HG03442 (cell line): ENCODE measurements around the gene PPL.
"Not testable (repeated sequence)": the region's sequence is repeated elsewhere in the genome, so short reads cannot be mapped to it uniquely, and the experiment has no call there.

ENCODE experiments used
- ATAC-seq: cut with Tn5 transposase; IDR thresholded peaks from one replicate; pipeline ENCODE4 v1.9.1; 2021; ENCODE audit warnings: mild to moderate bottlenecking, moderate library complexity; ENCODE audit not compliant: unreplicated experiment

Gene PPL, protein sequence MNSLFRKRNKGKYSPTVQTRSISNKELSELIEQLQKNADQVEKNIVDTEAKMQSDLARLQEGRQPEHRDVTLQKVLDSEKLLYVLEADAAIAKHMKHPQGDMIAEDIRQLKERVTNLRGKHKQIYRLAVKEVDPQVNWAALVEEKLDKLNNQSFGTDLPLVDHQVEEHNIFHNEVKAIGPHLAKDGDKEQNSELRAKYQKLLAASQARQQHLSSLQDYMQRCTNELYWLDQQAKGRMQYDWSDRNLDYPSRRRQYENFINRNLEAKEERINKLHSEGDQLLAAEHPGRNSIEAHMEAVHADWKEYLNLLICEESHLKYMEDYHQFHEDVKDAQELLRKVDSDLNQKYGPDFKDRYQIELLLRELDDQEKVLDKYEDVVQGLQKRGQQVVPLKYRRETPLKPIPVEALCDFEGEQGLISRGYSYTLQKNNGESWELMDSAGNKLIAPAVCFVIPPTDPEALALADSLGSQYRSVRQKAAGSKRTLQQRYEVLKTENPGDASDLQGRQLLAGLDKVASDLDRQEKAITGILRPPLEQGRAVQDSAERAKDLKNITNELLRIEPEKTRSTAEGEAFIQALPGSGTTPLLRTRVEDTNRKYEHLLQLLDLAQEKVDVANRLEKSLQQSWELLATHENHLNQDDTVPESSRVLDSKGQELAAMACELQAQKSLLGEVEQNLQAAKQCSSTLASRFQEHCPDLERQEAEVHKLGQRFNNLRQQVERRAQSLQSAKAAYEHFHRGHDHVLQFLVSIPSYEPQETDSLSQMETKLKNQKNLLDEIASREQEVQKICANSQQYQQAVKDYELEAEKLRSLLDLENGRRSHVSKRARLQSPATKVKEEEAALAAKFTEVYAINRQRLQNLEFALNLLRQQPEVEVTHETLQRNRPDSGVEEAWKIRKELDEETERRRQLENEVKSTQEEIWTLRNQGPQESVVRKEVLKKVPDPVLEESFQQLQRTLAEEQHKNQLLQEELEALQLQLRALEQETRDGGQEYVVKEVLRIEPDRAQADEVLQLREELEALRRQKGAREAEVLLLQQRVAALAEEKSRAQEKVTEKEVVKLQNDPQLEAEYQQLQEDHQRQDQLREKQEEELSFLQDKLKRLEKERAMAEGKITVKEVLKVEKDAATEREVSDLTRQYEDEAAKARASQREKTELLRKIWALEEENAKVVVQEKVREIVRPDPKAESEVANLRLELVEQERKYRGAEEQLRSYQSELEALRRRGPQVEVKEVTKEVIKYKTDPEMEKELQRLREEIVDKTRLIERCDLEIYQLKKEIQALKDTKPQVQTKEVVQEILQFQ (N-terminal part only)

DNA sequence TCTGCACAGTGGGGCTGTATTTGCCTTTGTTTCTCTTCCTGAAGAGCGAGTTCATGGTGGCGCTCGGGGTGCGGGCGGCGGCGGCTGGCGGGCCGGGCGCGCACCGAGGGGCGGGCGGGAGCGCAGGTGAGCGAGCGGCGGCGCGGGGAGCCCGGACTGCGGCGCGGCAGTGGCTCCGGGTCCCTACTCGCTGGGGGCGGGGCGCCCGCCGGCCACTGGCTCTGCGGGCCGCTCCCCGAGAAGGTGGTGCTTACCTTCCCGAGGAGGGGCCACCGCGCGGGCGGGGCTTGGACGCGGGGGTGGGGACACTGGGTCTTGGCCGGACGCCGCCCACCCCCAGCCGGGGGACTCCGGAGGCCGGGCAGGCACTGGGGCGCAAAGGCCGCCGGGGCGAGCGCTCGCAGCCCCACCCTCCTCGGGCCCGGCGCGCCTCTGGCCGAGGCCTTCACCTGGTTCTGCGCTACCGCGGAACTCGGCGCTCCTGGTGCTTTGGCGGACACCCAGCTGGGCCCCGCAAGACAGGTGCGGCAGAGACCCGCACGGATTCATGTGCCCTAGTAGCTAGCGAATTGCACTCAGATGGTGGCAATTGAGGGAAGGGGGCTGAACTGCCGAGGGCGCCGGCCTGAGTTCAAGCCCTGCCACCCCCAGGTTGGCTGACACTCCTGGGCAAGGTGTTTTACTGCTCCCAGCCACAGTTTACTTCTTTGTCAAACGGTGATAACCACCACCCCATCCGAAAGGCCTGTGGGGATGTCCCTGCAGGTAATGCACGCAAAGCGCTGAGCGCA is at the start of gene PPL:
Gene PPL (minus strand): TSS at position 158 of the 791 bp plus-strand sequence. CDS start 103 bp downstream, at position 55.
- ATAC-seq: no peak

DNA sequence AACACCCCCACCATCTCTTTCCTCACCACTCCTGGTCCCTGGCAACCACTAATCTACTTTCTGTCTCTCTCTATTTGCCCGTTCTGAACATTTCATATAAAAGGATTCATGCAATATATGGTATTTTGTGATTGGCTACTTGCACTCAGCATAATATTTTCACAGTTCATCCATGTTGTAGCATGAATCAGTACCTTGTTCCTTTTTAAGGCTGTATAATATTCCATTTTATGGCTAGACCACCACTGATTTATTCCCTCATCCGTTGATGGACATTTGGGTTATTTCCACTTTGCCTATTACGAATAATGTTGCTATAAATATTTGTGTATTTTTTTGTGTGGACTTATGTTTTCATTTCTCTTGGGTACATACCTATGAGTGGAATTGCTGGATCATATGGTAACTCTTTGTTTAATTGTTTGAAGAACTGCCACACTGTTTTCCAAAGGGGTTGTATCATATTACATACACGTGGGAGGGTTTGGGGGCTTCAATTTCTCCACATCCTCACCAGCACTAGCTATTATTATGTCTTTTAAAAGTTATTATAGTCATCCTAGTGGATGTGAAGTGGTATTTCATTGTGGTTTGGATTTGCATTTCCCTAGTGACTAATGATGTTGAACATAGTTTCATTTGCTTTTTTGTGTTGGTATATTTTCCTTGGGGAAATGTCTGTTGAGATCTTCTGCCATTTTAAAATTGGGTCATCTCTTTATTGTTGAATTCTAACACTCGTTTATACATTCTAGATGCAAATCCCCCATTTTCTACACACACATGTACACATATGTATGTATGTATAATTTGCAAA is 47.4 kb upstream of the PPL start:
- ATAC-seq: no peak

DNA sequence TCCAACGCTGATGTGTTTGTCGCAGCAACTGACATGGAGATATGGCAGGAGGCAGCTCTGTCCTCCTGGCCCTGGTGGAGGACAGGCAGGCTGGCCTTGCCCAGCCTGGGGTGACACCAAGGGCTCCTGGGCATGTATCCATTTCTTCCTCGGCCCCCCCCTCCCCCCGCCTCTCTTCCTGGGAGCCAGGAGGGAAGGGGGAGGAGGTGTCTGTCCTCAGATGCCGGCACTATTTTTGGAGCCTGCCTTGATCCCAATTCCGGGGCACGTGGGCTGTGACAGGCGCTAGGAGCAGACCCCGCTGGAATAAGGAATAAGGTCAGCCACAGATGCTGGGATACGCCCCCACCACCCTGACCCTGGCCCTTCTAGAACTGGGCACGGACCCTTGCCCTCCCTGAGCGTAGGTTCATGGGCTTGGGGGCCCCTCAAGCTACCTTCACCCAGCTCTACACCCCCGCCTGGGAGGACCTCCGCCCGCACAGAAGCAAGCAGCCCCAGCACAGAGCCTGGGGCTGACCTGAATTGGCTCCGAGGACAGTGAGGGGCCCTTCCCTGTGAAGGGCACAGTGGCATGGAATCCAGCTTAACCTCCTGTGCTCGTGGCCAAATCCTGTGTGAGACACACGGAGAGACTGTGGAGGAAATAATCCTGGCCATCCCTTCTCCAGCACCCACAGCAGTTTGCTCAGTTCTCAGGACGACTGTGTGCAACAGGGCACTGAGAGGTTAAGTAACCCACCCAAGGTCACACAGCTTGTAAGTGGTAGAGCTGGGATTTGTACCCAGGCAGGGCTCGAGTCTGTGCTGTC is 45.3 kb upstream of the PPL start:
- ATAC-seq: no peak

DNA sequence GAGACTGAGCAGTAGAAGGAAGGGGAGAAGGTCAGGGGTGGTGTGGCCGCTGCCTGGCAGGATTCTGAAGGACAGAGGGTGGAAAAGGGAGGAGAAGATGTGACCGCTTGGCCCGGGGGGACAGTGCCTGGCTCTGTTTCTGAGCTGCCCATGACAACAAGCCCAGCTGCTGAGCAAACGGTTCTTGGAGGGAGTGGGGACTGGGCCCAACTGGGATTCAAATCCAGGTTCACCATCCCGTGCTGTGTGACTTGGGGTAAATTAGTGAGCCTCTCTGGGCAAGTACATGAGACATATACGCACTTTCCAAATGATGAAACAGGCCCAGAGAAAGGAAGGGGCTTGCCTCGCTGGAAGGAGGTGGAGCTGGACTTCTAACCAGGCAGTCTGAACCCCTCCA is 44.5 kb upstream of the PPL start:
- no peak for ATAC-seq

DNA sequence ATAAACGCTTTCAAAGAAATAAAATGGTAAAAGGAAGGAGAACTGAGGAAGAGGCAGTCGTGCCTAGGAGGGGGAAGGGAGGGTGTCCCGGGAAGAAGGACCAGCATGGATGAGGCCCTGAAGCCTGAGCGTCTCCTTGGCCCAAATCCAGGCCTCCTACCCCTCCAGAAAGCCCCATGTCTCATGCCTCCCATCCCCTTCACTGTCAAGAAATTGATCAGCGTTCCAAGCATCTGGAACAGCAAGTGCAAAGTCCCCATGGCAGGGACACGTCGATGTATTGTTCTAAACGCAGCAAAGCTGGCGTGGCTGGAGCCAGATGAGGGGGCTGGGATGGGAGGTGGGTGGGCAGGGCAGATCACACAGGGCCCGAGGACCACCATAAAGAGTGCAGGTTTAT is 43.7 kb upstream of the PPL start:
- ATAC-seq: no peak

DNA sequence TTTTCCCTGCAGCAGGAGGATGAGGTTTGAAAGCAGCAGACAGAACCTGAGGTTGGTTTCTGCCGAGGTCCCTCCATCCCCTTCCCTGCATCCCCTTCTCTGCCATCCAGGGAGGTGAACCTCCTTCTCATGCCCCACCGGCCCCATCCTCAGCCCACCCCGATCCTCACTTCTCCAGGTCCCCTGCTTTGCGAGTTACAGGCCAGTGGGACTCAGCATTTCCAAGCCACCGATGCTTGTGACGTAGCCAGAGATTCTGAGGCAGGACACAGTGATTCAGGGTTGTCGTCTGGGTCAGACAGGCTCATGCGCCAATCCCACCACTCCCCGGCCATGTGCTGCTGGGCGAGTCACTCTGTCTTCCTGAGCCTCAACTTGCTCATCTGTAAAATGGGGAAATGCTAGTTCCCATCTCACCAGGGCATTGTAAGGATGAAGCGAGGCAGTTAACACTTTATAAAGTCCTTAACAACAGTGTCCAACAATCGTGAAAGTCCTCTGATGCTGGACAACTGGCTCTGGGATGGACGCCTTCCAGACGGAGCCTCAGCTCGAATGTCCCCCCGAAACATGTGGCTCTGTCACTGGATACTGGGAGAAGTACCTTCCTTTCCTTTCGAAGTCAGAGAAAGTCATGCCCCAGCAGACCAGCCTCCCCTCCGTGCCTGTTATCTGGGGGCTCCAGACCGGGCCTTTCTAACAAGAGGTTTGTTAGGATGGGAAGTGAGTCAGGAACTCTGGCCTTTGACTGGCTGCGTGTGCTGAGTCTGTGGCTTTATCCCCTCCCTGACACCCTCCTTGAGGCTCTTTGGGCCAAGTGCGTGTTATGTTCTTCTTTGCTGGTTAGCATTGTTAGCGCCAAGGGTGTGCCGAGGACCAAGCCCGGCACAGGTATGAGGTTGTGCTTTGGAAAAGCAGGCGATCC is 43.0 kb upstream of the PPL start:
- no peak for ATAC-seq

DNA sequence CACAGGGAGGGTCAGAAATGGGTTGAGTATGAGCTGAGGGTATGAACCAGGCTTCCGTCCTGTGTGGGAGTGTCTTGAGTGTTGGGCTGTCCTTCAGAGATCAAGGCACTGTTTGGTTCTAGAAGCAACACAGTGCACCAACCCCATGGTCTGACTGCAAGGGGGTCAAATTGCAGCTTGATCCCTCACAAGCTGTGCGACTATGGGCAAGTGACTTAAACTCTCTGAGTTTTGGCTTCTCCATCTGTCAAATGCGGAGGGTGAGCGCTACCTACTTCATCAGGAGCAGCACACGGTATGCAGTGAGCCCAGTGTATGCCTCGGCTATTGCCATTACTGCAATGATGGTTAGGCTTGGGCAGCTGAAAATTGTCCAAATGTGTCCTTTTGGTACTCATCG is 42.2 kb upstream of the PPL start:
- ATAC-seq: no peak

DNA sequence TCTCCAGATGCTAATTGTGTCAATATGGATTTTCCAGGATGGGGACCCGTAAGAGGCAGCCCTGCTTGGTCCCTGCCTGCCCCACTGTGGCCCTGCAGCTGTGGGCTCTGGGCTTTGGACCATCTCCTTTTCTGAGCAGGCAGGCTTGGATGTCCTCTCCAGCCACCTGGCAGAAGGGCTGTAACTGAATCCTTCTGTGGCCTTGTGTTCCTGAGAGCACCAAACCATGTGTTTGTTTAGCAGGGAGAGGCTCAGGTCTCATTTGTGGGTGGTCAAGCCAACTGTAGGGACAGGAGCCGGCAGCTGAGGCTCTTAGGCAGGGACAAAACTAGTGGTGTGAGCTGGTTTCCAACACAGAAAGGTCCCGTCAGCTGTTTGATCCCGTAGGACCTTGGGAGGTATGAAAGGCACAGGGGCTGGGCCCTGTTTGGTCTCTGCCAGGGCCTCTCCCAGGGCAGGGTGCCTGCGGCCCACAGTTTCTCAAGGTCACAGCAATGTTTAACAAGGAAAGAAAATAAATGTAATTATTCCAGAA is 39.7 kb upstream of the PPL start:
- ATAC-seq: no peak

DNA sequence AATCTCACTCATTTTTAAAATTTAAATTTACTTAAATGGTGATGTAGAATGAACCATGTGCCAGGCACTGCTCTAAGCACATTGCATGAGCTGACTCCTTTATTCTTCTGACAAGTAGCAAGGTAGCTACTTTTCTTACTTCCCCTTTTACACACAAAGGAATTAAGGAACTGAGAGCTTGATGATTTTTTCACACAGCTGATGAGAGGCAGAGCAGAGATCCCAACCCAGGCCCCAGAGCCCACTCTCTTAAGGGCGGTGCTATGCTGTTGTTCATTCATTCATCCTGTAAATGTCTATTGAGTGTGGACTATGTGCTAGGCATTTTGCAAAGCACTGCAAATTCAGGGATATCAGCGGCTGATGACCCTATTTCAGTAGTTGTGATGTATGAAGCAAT is 39.1 kb upstream of the PPL start:
- ATAC-seq: peak; percentile 99

DNA sequence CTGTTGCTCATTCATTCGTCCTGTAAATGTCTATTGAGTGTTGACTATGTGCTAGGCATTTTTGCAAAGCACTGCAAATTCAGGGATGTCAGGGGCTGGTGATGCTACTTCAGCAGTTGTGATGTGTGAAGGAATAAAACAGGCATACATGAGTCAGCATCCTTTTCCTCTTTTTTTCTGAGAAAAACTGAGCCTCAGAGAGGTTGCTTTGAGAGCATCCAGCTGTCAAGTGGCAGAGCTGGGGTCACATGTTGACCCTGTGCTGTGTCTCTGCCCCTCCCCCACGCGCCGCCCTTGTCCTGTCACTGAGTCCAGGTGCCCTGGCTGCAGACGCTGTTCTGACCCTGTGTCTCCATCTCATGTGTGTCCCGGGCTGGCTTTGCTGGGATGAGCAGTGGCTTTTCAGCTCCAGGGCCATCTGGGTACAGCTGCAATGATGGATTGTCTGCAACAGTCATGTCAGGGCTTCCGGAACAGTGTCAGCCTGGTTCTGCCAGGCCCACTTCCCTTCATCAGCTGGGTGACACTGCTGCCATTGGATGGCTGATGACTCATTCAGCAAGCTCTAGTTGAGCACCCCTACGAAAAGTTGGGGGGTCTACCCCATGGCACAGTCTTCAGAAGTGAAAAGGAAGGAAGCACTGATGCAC is 36.1 kb upstream of the PPL start:
- no peak for ATAC-seq

DNA sequence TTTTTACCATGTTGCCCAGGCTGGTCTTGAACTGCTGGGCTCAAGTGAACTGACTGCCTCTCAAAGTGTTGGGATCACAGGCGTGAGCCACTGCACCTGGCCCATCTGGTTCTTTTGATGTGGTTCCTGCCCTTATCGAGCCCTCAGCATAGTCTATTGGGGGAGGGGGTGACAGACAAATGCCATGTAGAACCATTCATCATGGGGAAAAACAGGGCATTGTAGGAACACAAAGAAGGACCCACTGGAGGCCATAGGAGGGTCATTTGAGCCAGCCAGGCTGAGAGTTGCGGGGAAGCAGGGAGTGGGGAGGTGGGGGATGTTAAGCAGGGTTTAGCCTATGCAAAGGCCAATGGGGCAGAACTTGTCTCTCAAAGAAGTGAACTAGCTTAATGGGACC is 33.1 kb upstream of the PPL start:
- no peak for ATAC-seq

DNA sequence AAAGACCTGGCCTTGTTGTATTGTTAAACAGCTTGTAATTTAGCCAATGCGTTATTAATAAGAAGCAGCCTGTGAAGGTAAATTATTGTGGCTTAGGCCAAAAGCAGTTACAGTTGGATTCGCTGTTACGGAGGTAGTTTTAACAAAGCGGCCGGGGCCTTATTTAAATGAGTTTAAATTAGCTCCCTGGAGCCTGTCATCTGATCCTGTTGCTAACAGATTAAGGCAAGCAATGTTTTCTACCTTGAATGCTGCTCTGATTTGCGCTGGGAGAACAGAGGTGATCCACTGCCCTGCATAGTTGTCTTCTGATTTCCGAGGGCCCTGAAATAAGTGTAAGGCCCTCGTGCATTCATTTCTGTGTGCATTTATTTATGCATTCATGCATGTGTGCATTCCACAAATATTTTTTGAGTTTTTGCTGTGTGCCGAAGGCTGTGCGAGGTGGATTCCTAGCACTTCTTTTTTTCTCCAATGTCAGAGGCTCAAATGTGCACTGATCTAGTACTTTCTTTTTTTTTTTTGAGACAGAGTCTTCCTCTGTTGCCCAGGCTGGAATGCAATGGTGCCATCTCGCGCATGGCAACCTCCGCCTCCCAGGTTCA is 32.0 kb upstream of the PPL start:
- no peak for ATAC-seq

DNA sequence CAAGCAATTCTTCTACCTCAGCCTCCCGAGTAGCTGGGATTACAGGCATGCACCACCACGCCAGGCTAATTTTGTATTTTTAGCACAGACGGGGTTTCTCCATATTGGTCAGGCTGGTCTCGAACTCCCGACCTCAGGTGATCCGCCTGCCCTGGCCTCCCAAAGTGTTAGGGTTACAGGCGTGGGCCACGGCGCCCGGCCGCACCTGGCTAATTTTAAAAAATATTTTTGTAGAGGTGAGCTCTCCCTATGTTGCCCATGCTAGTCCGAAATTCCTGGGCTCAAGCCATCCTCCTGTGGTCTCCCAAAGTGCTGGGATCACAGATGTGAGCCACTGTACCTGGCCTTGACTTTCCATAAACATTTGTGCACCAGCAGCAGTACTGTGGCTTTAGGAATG is 31.3 kb upstream of the PPL start:
- not testable (repeated sequence) for ATAC-seq

DNA sequence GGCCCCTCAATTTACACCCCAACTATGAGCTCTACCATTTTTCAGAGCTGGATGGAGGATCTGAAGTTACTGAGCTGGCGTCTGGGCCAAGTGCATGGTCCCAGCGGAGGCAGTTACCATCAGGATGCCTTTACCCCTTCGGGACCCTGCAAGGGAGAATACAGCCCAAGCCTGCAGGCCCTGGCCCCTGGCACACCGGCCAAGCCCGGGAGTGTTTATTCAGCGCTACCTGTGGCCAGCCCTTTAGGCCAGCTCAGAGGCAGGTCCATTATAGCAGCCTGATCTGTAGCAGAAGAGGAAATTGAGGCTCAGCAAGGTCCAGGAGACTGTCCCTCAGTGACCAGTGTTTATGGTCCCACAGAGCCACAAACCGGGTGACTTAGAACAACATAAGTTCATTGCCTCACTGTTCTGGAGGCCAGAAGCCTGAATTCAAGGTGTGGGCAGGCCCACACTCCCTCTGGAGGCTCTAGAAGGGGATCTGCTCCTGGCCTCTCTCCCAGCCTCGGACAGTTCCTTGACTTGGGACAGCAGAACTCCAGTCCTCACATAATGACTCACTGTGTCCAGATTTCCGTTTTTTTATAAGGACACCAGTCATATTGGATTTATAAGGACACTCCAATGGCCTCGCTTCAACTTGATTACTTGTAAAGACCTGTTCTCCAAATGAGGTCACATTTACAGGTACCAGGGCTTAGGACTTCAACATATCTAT is 29.9 kb upstream of the PPL start:
- no peak for ATAC-seq

DNA sequence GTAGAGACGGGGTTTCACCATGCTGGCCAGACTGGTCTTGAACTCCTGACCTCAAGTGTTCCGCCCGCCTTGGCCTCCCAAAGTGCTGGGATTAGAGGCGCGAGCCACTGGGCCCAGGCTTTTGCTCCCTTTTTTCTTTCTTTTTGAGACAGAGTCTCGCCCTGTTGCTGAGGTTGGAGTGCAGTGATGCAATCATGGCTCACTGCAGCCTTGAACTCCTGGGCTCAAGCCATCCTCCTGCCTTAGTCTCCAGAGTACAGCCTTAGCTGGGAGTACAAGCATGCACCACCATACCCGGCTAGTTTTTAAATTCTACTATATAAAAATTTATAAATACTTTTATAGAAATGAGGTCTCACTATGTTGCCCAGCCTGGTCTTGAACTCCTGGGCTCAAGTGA is 26.6 kb upstream of the PPL start:
- ATAC-seq: not testable (repeated sequence)

DNA sequence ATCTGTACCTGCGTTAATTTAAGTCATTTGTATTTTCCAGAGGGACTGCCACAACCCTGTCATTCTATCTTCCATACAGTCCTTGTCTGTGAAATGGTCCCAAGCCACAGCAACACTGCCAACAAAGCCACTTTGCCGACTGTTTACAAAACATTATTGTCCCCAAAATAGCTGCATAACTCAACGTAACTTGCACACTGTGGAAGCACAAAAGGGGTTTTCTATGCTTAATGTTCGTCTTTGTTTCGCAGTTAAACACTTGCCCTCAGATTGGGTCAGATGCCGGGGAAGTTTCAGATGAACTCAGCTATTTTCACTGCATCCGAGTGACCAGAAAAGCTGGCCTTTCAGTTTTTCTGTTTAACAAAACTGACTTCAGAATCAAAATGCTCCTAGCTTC is 25.8 kb upstream of the PPL start:
- no peak for ATAC-seq
